K562 (cell line): ENCODE measurements around the gene DEPP1. TPM values are rescaled to one million over a fixed set of nuclear protein-coding genes. Genes with fewer than 3 reads are reported as not detected.

Experiments used
- BACH1 ChIP-seq: fragments of 200-800 bp; sonication (Bioruptor generic); IDR thresholded peaks from 2 replicates; pipeline ENCODE4 v1.6.1; 2016; ENCODE audit warnings: missing genetic modification characterization, missing compliant biosample characterization
- CBFB ChIP-seq: sonication (generic); formaldehyde crosslinking; IDR thresholded peaks from 2 replicates; pipeline ENCODE4 v1.4.0; 2020; ENCODE audit warnings: mild to moderate bottlenecking, missing genetic modification reagents
- EGR1 ChIP-seq: fragments of 450-650 bp; conservative IDR thresholded peaks from 2 replicates; pipeline ENCODE4 v1.6.1; 2017; ENCODE audit warnings: mild to moderate bottlenecking
- GTF2F1 ChIP-seq: IDR thresholded peaks from 2 replicates; pipeline ENCODE4 v1.6.1; 2011; ENCODE audit warnings: low read depth, low read length, improper control_type of control experiment
- HSF4 ChIP-seq: fragments of 250-450 bp; sonication (Bioruptor Pico); IDR thresholded peaks from 2 replicates; pipeline ENCODE4 v2.1.2; 2022; ENCODE audit warnings: mild to moderate bottlenecking, moderate library complexity, borderline replicate concordance
- ILF3 ChIP-seq: fragments of 450-650 bp; IDR thresholded peaks from 2 replicates; pipeline ENCODE4 v1.6.1; 2018; ENCODE audit warnings: antibody characterized with exemption, mild to moderate bottlenecking, moderate library complexity, borderline replicate concordance
- PTTG1 ChIP-seq: fragments of 450-650 bp; IDR thresholded peaks from 2 replicates; pipeline ENCODE4 v1.6.1; 2016; ENCODE audit warnings: low read depth, mild to moderate bottlenecking, missing genetic modification characterization, missing compliant biosample characterization
- RBM22 ChIP-seq: fragments of 200-400 bp; formaldehyde crosslinking; IDR thresholded peaks from 2 replicates; pipeline ENCODE4 v1.6.1; 2018; ENCODE audit warnings: low read length, low read depth; ENCODE audit not compliant: poor library complexity, severe bottlenecking
- SMAD3 ChIP-seq: fragments of 450-650 bp; formaldehyde crosslinking; conservative IDR thresholded peaks from 2 replicates; pipeline ENCODE4 v1.4.0; 2020; ENCODE audit warnings: mild to moderate bottlenecking
- SOX6 ChIP-seq: fragments of 450-650 bp; IDR thresholded peaks from 2 replicates; pipeline ENCODE4 v1.6.1; 2014; ENCODE audit warnings: mild to moderate bottlenecking
- SRF ChIP-seq, 2 experiments: fragments of 250-450, 450-650 bp in 1 of 2; sonication (Bioruptor Pico) in 1 of 2; sonication (generic) in 1 of 2; formaldehyde crosslinking; IDR thresholded peaks; 2 replicates each; pipeline versions ENCODE4 v1.5.0 to v1.5.1; 2020 to 2022; ENCODE audit warnings: mild to moderate bottlenecking in 1 of 2, missing genetic modification reagents in 1 of 2
- TBP ChIP-seq: optimal IDR thresholded peaks from 2 replicates; pipeline ENCODE3; 2011; ENCODE audit warnings: low read depth, low read length, improper control_type of control experiment
- ZNF184 ChIP-seq: sonication (generic); formaldehyde crosslinking; IDR thresholded peaks from 2 replicates; pipeline ENCODE4 v1.5.0; 2020; ENCODE audit warnings: missing genetic modification reagents
- ZSCAN32 ChIP-seq: fragments of 450-650 bp; formaldehyde crosslinking; IDR thresholded peaks from 2 replicates; pipeline ENCODE4 v1.4.0; 2020; ENCODE audit warnings: mild to moderate bottlenecking, moderate library complexity
- polyA plus RNA-seq, 8 experiments: library from polyadenylated mRNA; depleted of rRNA in 4 of 8; stranded (reverse) in 5 of 8; unstranded in 3 of 8; fragments of >200 nt; fragmentation: Nextera tagmentation in 2 of 8; fragmentation: Illumina TruSeq in 1 of 8; extraction: Ambion mirVana in 2 of 8; extraction: Trizol in 1 of 8; gene quantifications; 2 replicates each; pipeline versions ENCODE4 v1.2.1 to v1.2.3, GENCODE V29; 2011 to 2014; ENCODE audit warnings: inconsistent platforms in 1 of 8, missing spikeins in 1 of 8
- total RNA-seq, 7 experiments: library from RNA; depleted of rRNA in 6 of 7; stranded (reverse); fragments of >200 nt in 6 of 7; fragmentation: Illumina TruSeq in 2 of 7; extraction: Trizol in 2 of 7; gene quantifications; 2 replicates each; pipeline versions ENCODE4 v1.2.1 to v1.2.3, GENCODE V29; 2011 to 2021; ENCODE audit warnings: low replicate concordance in 1 of 7
- TF ChIP-seq, protein P1 (sequence below): fragments of 450-650 bp; IDR thresholded peaks from one replicate; pipeline ENCODE4 v1.6.1; 2018; ENCODE audit warnings: mild to moderate bottlenecking, moderate library complexity; ENCODE audit not compliant: partially characterized antibody
- TF ChIP-seq, protein P2 (sequence below): sonication (generic); formaldehyde crosslinking; IDR thresholded peaks from 2 replicates; pipeline ENCODE4 v1.8.1; 2023; ENCODE audit warnings: mild to moderate bottlenecking, missing genetic modification reagents
- TF ChIP-seq, protein P3 (sequence below): sonication (generic); formaldehyde crosslinking; IDR thresholded peaks from 2 replicates; pipeline ENCODE4 v1.8.0; 2023; ENCODE audit warnings: mild to moderate bottlenecking, missing genetic modification reagents
- TF ChIP-seq, protein P4 (sequence below): fragments of 450-650 bp; formaldehyde crosslinking; conservative IDR thresholded peaks from 2 replicates; pipeline ENCODE4 v1.4.0; 2022; ENCODE audit warnings: mild to moderate bottlenecking, missing genetic modification characterization
- TF ChIP-seq, protein P5 (sequence below): fragments of 250-450 bp; sonication (Bioruptor Pico); IDR thresholded peaks from 2 replicates; pipeline ENCODE4 v1.4.0; 2020; ENCODE audit warnings: mild to moderate bottlenecking, moderate library complexity, borderline replicate concordance
- TF ChIP-seq, protein P6 (sequence below): sonication (generic); formaldehyde crosslinking; IDR thresholded peaks from 2 replicates; pipeline ENCODE4 v1.8.1; 2022; ENCODE audit warnings: missing genetic modification reagents

Gene DEPP1
- total and polyA plus RNA-seq, 9 of the 15 experiments (the other 6 are each of a cell fraction or from before 2014, with no cell fraction given) = 0.04 to 0.54 (median 0.20) TPM; not detected in 1

DNA sequence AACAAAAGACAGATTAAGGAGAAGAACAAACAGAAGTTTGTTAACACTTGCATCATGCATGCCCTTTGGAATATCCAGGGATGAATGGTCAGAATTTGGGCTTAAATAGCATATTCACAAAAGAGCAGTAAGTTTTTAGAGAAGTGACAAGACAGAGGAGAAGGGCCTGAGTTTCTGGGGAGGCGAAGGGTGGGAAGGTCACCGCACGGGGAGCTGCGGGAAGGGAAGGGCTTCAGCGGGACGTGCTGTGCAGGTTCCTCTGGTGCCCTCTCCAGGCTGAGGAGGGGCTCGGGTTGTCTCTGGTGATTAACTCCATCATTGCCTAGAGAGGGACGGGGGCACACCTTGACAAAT is 11.7 kb upstream of the DEPP1 start (continued):
- TF ChIP-seq, protein P1, sequence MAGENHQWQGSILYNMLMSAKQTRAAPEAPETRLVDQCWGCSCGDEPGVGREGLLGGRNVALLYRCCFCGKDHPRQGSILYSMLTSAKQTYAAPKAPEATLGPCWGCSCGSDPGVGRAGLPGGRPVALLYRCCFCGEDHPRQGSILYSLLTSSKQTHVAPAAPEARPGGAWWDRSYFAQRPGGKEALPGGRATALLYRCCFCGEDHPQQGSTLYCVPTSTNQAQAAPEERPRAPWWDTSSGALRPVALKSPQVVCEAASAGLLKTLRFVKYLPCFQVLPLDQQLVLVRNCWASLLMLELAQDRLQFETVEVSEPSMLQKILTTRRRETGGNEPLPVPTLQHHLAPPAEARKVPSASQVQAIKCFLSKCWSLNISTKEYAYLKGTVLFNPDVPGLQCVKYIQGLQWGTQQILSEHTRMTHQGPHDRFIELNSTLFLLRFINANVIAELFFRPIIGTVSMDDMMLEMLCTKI = no peak
- 0 out of 4 replicates have a peak, but pooled peaks of 1 of the 2 experiments have one; percentile 53 for TF ChIP-seq SRF (CRISPR knock-in tag; IDR thresholded peaks at IDR 0.05)
- TF ChIP-seq CBFB (CRISPR knock-in tag) = no peak
- no peak for TF ChIP-seq SMAD3
- no peak for TF ChIP-seq HSF4 (CRISPR knock-in tag)
- no peak for TF ChIP-seq EGR1
- no peak for TF ChIP-seq TBP
- no peak for TF ChIP-seq ZNF184
- TF ChIP-seq ILF3 = no peak
- no peak for TF ChIP-seq RBM22
- TF ChIP-seq, protein P2, sequence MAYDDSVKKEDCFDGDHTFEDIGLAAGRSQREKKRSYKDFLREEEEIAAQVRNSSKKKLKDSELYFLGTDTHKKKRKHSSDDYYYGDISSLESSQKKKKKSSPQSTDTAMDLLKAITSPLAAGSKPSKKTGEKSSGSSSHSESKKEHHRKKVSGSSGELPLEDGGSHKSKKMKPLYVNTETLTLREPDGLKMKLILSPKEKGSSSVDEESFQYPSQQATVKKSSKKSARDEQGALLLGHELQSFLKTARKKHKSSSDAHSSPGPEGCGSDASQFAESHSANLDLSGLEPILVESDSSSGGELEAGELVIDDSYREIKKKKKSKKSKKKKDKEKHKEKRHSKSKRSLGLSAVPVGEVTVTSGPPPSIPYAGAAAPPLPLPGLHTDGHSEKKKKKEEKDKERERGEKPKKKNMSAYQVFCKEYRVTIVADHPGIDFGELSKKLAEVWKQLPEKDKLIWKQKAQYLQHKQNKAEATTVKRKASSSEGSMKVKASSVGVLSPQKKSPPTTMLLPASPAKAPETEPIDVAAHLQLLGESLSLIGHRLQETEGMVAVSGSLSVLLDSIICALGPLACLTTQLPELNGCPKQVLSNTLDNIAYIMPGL (CRISPR knock-in tag) = no peak
- TF ChIP-seq, protein P3, sequence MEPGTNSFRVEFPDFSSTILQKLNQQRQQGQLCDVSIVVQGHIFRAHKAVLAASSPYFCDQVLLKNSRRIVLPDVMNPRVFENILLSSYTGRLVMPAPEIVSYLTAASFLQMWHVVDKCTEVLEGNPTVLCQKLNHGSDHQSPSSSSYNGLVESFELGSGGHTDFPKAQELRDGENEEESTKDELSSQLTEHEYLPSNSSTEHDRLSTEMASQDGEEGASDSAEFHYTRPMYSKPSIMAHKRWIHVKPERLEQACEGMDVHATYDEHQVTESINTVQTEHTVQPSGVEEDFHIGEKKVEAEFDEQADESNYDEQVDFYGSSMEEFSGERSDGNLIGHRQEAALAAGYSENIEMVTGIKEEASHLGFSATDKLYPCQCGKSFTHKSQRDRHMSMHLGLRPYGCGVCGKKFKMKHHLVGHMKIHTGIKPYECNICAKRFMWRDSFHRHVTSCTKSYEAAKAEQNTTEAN = no peak
- TF ChIP-seq, protein P4, sequence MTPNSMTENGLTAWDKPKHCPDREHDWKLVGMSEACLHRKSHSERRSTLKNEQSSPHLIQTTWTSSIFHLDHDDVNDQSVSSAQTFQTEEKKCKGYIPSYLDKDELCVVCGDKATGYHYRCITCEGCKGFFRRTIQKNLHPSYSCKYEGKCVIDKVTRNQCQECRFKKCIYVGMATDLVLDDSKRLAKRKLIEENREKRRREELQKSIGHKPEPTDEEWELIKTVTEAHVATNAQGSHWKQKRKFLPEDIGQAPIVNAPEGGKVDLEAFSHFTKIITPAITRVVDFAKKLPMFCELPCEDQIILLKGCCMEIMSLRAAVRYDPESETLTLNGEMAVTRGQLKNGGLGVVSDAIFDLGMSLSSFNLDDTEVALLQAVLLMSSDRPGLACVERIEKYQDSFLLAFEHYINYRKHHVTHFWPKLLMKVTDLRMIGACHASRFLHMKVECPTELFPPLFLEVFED (CRISPR knock-in tag) = 0 out of 2 replicates have a peak, but pooled peaks have one; percentile 20
- TF ChIP-seq SOX6 = 0 out of 2 replicates have a peak, but pooled peaks have one; percentile 18
- TF ChIP-seq, protein P5, sequence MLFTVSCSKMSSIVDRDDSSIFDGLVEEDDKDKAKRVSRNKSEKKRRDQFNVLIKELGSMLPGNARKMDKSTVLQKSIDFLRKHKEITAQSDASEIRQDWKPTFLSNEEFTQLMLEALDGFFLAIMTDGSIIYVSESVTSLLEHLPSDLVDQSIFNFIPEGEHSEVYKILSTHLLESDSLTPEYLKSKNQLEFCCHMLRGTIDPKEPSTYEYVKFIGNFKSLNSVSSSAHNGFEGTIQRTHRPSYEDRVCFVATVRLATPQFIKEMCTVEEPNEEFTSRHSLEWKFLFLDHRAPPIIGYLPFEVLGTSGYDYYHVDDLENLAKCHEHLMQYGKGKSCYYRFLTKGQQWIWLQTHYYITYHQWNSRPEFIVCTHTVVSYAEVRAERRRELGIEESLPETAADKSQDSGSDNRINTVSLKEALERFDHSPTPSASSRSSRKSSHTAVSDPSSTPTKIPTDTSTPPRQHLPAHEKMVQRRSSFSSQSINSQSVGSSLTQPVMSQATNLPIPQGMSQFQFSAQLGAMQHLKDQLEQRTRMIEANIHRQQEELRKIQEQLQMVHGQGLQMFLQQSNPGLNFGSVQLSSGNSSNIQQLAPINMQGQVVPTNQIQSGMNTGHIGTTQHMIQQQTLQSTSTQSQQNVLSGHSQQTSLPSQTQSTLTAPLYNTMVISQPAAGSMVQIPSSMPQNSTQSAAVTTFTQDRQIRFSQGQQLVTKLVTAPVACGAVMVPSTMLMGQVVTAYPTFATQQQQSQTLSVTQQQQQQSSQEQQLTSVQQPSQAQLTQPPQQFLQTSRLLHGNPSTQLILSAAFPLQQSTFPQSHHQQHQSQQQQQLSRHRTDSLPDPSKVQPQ (CRISPR knock-in tag) = no peak
- TF ChIP-seq ZSCAN32 (CRISPR knock-in tag) = no peak
- no peak for TF ChIP-seq BACH1 (tag)
- TF ChIP-seq PTTG1 (tag) = no peak
- TF ChIP-seq GTF2F1 = no peak
- TF ChIP-seq, protein P6, sequence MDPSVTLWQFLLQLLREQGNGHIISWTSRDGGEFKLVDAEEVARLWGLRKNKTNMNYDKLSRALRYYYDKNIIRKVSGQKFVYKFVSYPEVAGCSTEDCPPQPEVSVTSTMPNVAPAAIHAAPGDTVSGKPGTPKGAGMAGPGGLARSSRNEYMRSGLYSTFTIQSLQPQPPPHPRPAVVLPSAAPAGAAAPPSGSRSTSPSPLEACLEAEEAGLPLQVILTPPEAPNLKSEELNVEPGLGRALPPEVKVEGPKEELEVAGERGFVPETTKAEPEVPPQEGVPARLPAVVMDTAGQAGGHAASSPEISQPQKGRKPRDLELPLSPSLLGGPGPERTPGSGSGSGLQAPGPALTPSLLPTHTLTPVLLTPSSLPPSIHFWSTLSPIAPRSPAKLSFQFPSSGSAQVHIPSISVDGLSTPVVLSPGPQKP (CRISPR knock-in tag) = no peak
